HepG2 (cell line): ENCODE results near the gene SLC4A5. TPM values are rescaled to one million over a fixed set of nuclear protein-coding genes. Genes with fewer than 3 reads are reported as not detected.

Experiments
- CHD4 ChIP-seq: fragments of 200-600 bp; sonication (generic); IDR thresholded peaks from 2 replicates; pipeline ENCODE4 v1.7.0; 2017; ENCODE audit warnings: mild to moderate bottlenecking, low read length, borderline replicate concordance
- EEA1 ChIP-seq: sonication (generic); formaldehyde crosslinking; IDR thresholded peaks from 2 replicates; pipeline ENCODE4 v1.5.1; 2020; ENCODE audit warnings: mild to moderate bottlenecking, missing genetic modification reagents, borderline replicate concordance
- HMGA1 ChIP-seq: sonication (generic); formaldehyde crosslinking; conservative IDR thresholded peaks from 2 replicates; pipeline ENCODE4 v1.4.0; 2020; ENCODE audit warnings: missing genetic modification reagents
- KLF9 ChIP-seq: IDR thresholded peaks from 2 replicates; pipeline ENCODE4 v1.6.1; 2016; ENCODE audit warnings: low read depth
- NFYB ChIP-seq: sonication (generic); formaldehyde crosslinking; IDR thresholded peaks from 2 replicates; pipeline ENCODE4 v1.4.0; 2020; ENCODE audit warnings: missing genetic modification reagents
- RBFOX2 ChIP-seq: fragments of 200-400 bp; formaldehyde crosslinking; IDR thresholded peaks from 2 replicates; pipeline ENCODE4 v1.6.1; 2017; ENCODE audit warnings: low read depth, mild to moderate bottlenecking, low read length
- SALL2 ChIP-seq: sonication (generic); formaldehyde crosslinking; IDR thresholded peaks from 2 replicates; pipeline ENCODE4 v1.8.1; 2023; ENCODE audit warnings: mild to moderate bottlenecking, missing genetic modification reagents, inconsistent platforms
- SNRNP70 ChIP-seq: fragments of 200-400 bp; formaldehyde crosslinking; IDR thresholded peaks from 2 replicates; pipeline ENCODE4 v1.6.1; 2017; ENCODE audit warnings: mild to moderate bottlenecking, low read depth, low read length, moderate library complexity
- SOX13 ChIP-seq, 3 experiments: fragments of 450-650 bp in 1 of 3; sonication (generic) in 1 of 3; formaldehyde crosslinking in 1 of 3; IDR thresholded peaks in 2 of 3; conservative IDR thresholded peaks in 1 of 3; 2 replicates each; pipeline versions ENCODE4 v1.5.0 to v1.6.1; 2016 to 2020; ENCODE audit warnings: antibody characterized with exemption in 1 of 3, mild to moderate bottlenecking in 1 of 3, missing compliant biosample characterization in 1 of 3, missing genetic modification reagents in 1 of 3, moderate library complexity in 1 of 3
- TBX2 ChIP-seq: sonication (generic); formaldehyde crosslinking; IDR thresholded peaks from 2 replicates; pipeline ENCODE4 v1.5.0; 2020; ENCODE audit warnings: missing genetic modification reagents, mild to moderate bottlenecking, borderline replicate concordance
- ZBTB3 ChIP-seq: sonication (generic); formaldehyde crosslinking; IDR thresholded peaks from 2 replicates; pipeline ENCODE4 v1.4.0; 2020; ENCODE audit warnings: low read depth, mild to moderate bottlenecking, moderate library complexity, missing genetic modification reagents, borderline replicate concordance
- ZBTB38 ChIP-seq: sonication (generic); formaldehyde crosslinking; IDR thresholded peaks from 2 replicates; pipeline ENCODE4 v1.5.1; 2020; ENCODE audit warnings: mild to moderate bottlenecking, missing genetic modification reagents
- ZFP36L2 ChIP-seq: sonication (generic); formaldehyde crosslinking; IDR thresholded peaks from 2 replicates; pipeline ENCODE4 v1.4.0; 2020; ENCODE audit warnings: missing genetic modification reagents
- ZFP37 ChIP-seq: sonication (generic); formaldehyde crosslinking; IDR thresholded peaks from 2 replicates; pipeline ENCODE4 v1.4.0; 2020; ENCODE audit warnings: missing genetic modification reagents, borderline replicate concordance
- ZNF263 ChIP-seq: sonication (generic); formaldehyde crosslinking; IDR thresholded peaks from 2 replicates; pipeline ENCODE4 v1.4.0; 2020; ENCODE audit warnings: missing genetic modification reagents
- polyA plus RNA-seq, 8 experiments: library from polyadenylated mRNA; depleted of rRNA in 3 of 8; stranded (reverse) in 7 of 8; unstranded in 1 of 8; fragments of >200 nt; fragmentation: Illumina TruSeq in 4 of 8; extraction: Trizol in 4 of 8; gene quantifications; 2 replicates each; pipeline versions ENCODE4 v1.2.1 to v1.2.3, GENCODE V29; 2011 to 2016; ENCODE audit warnings: low read depth in 4 of 8, missing spikeins in 1 of 8, mixed read lengths in 1 of 8; ENCODE audit not compliant: insufficient read depth in 1 of 8
- total RNA-seq, 5 experiments: library from RNA; depleted of rRNA; stranded (reverse); fragments of >200 nt; fragmentation: Illumina TruSeq; extraction: Trizol; gene quantifications; 2 replicates each; pipeline ENCODE4 v1.2.3, GENCODE V29; 2016; ENCODE audit warnings: low read depth in 1 of 5
- TF ChIP-seq, protein P1 (sequence below): IDR thresholded peaks from 2 replicates; pipeline ENCODE4 v1.6.1; 2016; ENCODE audit warnings: control low read depth
- TF ChIP-seq, protein P2 (sequence below): sonication (generic); formaldehyde crosslinking; IDR thresholded peaks from 2 replicates; pipeline ENCODE4 v1.5.1; 2020; ENCODE audit warnings: missing genetic modification reagents, mild to moderate bottlenecking, borderline replicate concordance
- TF ChIP-seq, protein P3 (sequence below): sonication (generic); formaldehyde crosslinking; IDR thresholded peaks from 2 replicates; pipeline ENCODE4 v1.4.0; 2020; ENCODE audit warnings: missing genetic modification reagents, borderline replicate concordance
- TF ChIP-seq, protein P4 (sequence below): sonication (generic); formaldehyde crosslinking; IDR thresholded peaks from 2 replicates; pipeline ENCODE4 v1.4.0; 2020; ENCODE audit warnings: missing genetic modification reagents, borderline replicate concordance

SLC4A5 gene
- total and polyA plus RNA-seq, 2 of the 13 experiments (the other 11 are each of a cell fraction or from before 2014, with no cell fraction given) = 0.50 TPM; not detected in 1

DNA sequence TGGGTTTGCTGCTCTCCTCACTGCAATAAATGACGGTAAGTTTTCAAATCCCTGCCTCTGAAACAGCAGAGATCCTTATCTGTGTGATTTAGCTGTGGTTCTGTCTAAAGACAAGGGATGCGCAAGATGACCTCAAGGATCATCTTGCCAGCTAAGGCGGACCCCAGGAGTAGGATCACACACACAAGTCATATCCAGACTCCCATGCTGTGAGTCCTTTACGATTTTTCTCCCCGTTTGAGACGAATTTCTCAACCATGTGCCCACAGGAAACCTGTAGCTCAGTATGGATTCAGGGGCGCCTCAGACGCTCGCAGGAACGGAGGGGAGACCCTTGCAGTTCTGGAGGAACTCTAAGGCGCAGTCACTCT lies 48.0 kb upstream of the SLC4A5 start (continued):
- TF ChIP-seq ZBTB3 (CRISPR knock-in tag) (no peak), RBFOX2 (no peak), KLF9 (CRISPR knock-in tag) (no peak), CHD4 (no peak), HMGA1 (CRISPR knock-in tag) (no peak), ZBTB38 (CRISPR knock-in tag) (no peak), TBX2 (CRISPR knock-in tag) (no peak), ZFP36L2 (CRISPR knock-in tag) (peak; percentile 70; the same call in 1 of the 2 replicates), ZFP37 (CRISPR knock-in tag) (no peak), ZNF263 (CRISPR knock-in tag) (no peak; the same call in 1 of the 2 replicates), SOX13 (IDR thresholded peaks at IDR 0.05) (no peak), SOX13 (CRISPR knock-in tag; conservative IDR thresholded peaks at IDR 0.05 in 1 of 2, IDR thresholded peaks at IDR 0.05 in 1 of 2) (no peak; a peak in 1 of 4 replicates), EEA1 (CRISPR knock-in tag) (no peak), SNRNP70 (no peak), SALL2 (CRISPR knock-in tag) (no peak), NFYB (CRISPR knock-in tag) (0 out of 2 replicates have a peak, but pooled peaks have one; percentile 16)
- TF ChIP-seq, protein P1, sequence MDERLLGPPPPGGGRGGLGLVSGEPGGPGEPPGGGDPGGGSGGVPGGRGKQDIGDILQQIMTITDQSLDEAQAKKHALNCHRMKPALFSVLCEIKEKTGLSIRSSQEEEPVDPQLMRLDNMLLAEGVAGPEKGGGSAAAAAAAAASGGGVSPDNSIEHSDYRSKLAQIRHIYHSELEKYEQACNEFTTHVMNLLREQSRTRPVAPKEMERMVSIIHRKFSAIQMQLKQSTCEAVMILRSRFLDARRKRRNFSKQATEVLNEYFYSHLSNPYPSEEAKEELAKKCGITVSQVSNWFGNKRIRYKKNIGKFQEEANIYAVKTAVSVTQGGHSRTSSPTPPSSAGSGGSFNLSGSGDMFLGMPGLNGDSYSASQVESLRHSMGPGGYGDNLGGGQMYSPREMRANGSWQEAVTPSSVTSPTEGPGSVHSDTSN (CRISPR knock-in tag) = no peak
- TF ChIP-seq, protein P2, sequence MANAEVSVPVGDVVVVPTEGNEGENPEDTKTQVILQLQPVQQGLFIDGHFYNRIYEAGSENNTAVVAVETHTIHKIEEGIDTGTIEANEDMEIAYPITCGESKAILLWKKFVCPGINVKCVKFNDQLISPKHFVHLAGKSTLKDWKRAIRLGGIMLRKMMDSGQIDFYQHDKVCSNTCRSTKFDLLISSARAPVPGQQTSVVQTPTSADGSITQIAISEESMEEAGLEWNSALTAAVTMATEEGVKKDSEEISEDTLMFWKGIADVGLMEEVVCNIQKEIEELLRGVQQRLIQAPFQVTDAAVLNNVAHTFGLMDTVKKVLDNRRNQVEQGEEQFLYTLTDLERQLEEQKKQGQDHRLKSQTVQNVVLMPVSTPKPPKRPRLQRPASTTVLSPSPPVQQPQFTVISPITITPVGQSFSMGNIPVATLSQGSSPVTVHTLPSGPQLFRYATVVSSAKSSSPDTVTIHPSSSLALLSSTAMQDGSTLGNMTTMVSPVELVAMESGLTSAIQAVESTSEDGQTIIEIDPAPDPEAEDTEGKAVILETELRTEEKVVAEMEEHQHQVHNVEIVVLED = no peak
- TF ChIP-seq, protein P3, sequence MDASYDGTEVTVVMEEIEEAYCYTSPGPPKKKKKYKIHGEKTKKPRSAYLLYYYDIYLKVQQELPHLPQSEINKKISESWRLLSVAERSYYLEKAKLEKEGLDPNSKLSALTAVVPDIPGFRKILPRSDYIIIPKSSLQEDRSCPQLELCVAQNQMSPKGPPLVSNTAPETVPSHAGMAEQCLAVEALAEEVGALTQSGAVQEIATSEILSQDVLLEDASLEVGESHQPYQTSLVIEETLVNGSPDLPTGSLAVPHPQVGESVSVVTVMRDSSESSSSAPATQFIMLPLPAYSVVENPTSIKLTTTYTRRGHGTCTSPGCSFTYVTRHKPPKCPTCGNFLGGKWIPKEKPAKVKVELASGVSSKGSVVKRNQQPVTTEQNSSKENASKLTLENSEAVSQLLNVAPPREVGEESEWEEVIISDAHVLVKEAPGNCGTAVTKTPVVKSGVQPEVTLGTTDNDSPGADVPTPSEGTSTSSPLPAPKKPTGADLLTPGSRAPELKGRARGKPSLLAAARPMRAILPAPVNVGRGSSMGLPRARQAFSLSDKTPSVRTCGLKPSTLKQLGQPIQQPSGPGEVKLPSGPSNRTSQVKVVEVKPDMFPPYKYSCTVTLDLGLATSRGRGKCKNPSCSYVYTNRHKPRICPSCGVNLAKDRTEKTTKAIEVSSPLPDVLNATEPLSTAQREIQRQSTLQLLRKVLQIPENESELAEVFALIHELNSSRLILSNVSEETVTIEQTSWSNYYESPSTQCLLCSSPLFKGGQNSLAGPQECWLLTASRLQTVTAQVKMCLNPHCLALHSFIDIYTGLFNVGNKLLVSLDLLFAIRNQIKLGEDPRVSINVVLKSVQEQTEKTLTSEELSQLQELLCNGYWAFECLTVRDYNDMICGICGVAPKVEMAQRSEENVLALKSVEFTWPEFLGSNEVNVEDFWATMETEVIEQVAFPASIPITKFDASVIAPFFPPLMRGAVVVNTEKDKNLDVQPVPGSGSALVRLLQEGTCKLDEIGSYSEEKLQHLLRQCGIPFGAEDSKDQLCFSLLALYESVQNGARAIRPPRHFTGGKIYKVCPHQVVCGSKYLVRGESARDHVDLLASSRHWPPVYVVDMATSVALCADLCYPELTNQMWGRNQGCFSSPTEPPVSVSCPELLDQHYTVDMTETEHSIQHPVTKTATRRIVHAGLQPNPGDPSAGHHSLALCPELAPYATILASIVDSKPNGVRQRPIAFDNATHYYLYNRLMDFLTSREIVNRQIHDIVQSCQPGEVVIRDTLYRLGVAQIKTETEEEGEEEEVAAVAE (CRISPR knock-in tag) = 0 out of 2 replicates have a peak, but pooled peaks have one; percentile 10
- TF ChIP-seq, protein P4, sequence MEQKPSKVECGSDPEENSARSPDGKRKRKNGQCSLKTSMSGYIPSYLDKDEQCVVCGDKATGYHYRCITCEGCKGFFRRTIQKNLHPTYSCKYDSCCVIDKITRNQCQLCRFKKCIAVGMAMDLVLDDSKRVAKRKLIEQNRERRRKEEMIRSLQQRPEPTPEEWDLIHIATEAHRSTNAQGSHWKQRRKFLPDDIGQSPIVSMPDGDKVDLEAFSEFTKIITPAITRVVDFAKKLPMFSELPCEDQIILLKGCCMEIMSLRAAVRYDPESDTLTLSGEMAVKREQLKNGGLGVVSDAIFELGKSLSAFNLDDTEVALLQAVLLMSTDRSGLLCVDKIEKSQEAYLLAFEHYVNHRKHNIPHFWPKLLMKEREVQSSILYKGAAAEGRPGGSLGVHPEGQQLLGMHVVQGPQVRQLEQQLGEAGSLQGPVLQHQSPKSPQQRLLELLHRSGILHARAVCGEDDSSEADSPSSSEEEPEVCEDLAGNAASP (CRISPR knock-in tag) = no peak; the same call in 1 of the 2 replicates
